Ishikawa (cell line): ENCODE results near the gene EBPL.

Experiments
- CEBPB ChIP-seq: IDR thresholded peaks from 2 replicates; pipeline ENCODE4 v1.6.1; 2012
- CREB1 ChIP-seq: IDR thresholded peaks from 2 replicates; pipeline ENCODE4 v1.6.1; 2012; ENCODE audit warnings: low read depth
- EGR1 ChIP-seq: IDR thresholded peaks from 2 replicates; pipeline ENCODE4 v1.6.1; 2012
- EP300 ChIP-seq: IDR thresholded peaks from 2 replicates; pipeline ENCODE4 v1.6.1; 2012; ENCODE audit warnings: borderline replicate concordance
- FOXM1 ChIP-seq: IDR thresholded peaks from 2 replicates; pipeline ENCODE4 v1.6.1; 2012; ENCODE audit warnings: low read depth, borderline replicate concordance
- MAX ChIP-seq: IDR thresholded peaks from 2 replicates; pipeline ENCODE4 v1.6.1; 2012
- NFIC ChIP-seq: IDR thresholded peaks from 2 replicates; pipeline ENCODE4 v1.6.1; 2012
- RAD21 ChIP-seq: IDR thresholded peaks from 2 replicates; pipeline ENCODE4 v1.6.1; 2012; ENCODE audit warnings: low read depth
- REST ChIP-seq: IDR thresholded peaks from 2 replicates; pipeline ENCODE4 v1.6.1; 2012; ENCODE audit warnings: low read depth, mild to moderate bottlenecking
- TAF1 ChIP-seq: IDR thresholded peaks from 2 replicates; pipeline ENCODE4 v1.6.1; 2012; ENCODE audit warnings: low read depth, mild to moderate bottlenecking
- TCF12 ChIP-seq: IDR thresholded peaks from 2 replicates; pipeline ENCODE4 v1.6.1; 2012; ENCODE audit warnings: low read depth
- TEAD4 ChIP-seq: IDR thresholded peaks from 2 replicates; pipeline ENCODE4 v1.6.1; 2012
- USF1 ChIP-seq: IDR thresholded peaks from 2 replicates; pipeline ENCODE4 v1.6.1; 2012
- YY1 ChIP-seq: IDR thresholded peaks from 2 replicates; pipeline ENCODE4 v1.6.1; 2012; ENCODE audit warnings: low read depth
- ZBTB7A ChIP-seq: IDR thresholded peaks from 2 replicates; pipeline ENCODE4 v1.6.1; 2012; ENCODE audit warnings: low read depth

The EBPL gene

GRCh38 chr13:49716615-49717014 lies 25.3 kb upstream of the EBPL start:
- TF ChIP-seq USF1 (no peak), RAD21 (no peak), FOXM1 (no peak), YY1 (no peak), MAX (no peak), NFIC (no peak)

GRCh38 chr13:49714757-49715156 lies 23.5 kb upstream of the EBPL start:
- TF ChIP-seq MAX, result no peak
- TF ChIP-seq TCF12, result no peak
- no peak for TF ChIP-seq CREB1
- no peak for TF ChIP-seq CEBPB
- TF ChIP-seq TEAD4, result no peak

GRCh38 chr13:49711218-49711863 lies 20.1 kb upstream of the EBPL start:
- TF ChIP-seq CREB1 (no peak), RAD21 (no peak), FOXM1 (no peak), NFIC (no peak), TEAD4 (no peak), MAX (no peak), REST (no peak), EP300 (no peak), YY1 (no peak)

- TF ChIP-seq TCF12 (no peak), NFIC (no peak), ZBTB7A (no peak), EP300 (no peak), EGR1 (no peak), TAF1 (no peak), CREB1 (no peak), TEAD4 (no peak), REST (no peak), YY1 (no peak), MAX (no peak), CEBPB (no peak), USF1 (no peak), RAD21 (no peak), FOXM1 (no peak)
These were observed 10.2 kb upstream of the EBPL start for GRCh38 chr13:49701491-49701890.

GRCh38 chr13:49697468-49697867 lies 6.2 kb upstream of the EBPL start:
- no peak for TF ChIP-seq TAF1
- no peak for TF ChIP-seq TCF12
- no peak for TF ChIP-seq NFIC
- no peak for TF ChIP-seq MAX
- no peak for TF ChIP-seq REST
- TF ChIP-seq USF1, result no peak
- TF ChIP-seq ZBTB7A, result no peak
